H1 (cell line): Measurements from ENCODE around the gene C4orf33. TPM values are rescaled to one million over a fixed set of nuclear protein-coding genes. Genes with fewer than 3 reads are reported as not detected.

Source experiments
- CTCF ChIA-PET: fragments of 300-600 bp; sonication (Branson Sonifier 250); formaldehyde crosslinking; loops from one replicate; lab custom pipeline; 2021; ENCODE audit not compliant: partially characterized antibody; lab: Charles Lee
- POLR2A ChIA-PET: fragments of 300-600 bp; sonication (Branson Sonifier 250); formaldehyde crosslinking; loops from one replicate; lab custom pipeline; 2021; ENCODE audit warnings: inconsistent platforms; ENCODE audit not compliant: partially characterized antibody; lab: Charles Lee
- DNase-seq, 2 experiments: peaks; one replicate each; pipeline versions ENCODE4 v3.0.0 to v3.0.0-alpha.2; 2010 to 2022; ENCODE audit warnings: low spot score in 2 of 2, low read depth in 1 of 2, mixed read lengths in 1 of 2
- FAIRE-seq: peaks from 2 replicates; lab custom pipeline; 2011; peaks lifted over from hg19 to GRCh38; lab: Jason Lieb, UNC
- H2AFZ ChIP-seq: 2 replicates; pipeline ENCODE4 v1.8.1; 2012; ENCODE audit warnings: low read length, inconsistent platforms
- H2AK5ac ChIP-seq: 2 replicates; pipeline ENCODE4 v1.6.1; 2013; ENCODE audit warnings: low read depth, low read length
- H2BK120ac ChIP-seq: replicated peaks from 2 replicates; pipeline ENCODE3; 2013; ENCODE audit warnings: low read depth, low read length, inconsistent platforms
- H2BK12ac ChIP-seq: 2 replicates; pipeline ENCODE4 v1.6.1; 2013; ENCODE audit warnings: low read depth, low read length
- H2BK15ac ChIP-seq: 2 replicates; pipeline ENCODE4 v1.6.1; 2013; ENCODE audit warnings: low read length
- H2BK20ac ChIP-seq: 2 replicates; pipeline ENCODE4 v1.6.1; 2013; ENCODE audit warnings: low read length
- H2BK5ac ChIP-seq: 2 replicates; pipeline ENCODE4 v1.6.1; 2013; ENCODE audit warnings: low read depth, low read length
- H3K14ac ChIP-seq: 2 replicates; pipeline ENCODE4 v1.6.1; 2013; ENCODE audit warnings: inconsistent platforms; ENCODE audit not compliant: insufficient read length
- H3K18ac ChIP-seq: 2 replicates; pipeline ENCODE4 v1.6.1; 2013; ENCODE audit warnings: low read length; ENCODE audit errors: extremely low read depth
- H3K23ac ChIP-seq: 2 replicates; pipeline ENCODE4 v1.6.1; 2013; ENCODE audit warnings: inconsistent platforms; ENCODE audit not compliant: insufficient read length
- H3K23me2 ChIP-seq: 2 replicates; pipeline ENCODE4 v1.6.1; 2013; ENCODE audit warnings: low read depth, low read length
- H3K27ac ChIP-seq: 2 replicates; pipeline ENCODE4 v1.6.1; 2011; ENCODE audit warnings: low read depth, low read length, inconsistent platforms
- H3K27me3 ChIP-seq, 4 experiments: replicated peaks in 1 of 4; 1 replicate in 1 of 4; 2 replicates in 3 of 4; pipeline versions ENCODE4 v1.6.1 to v1.8.1; 2011 to 2013; ENCODE audit warnings: low read length in 3 of 4, mild to moderate bottlenecking in 3 of 4, inconsistent platforms in 2 of 4, mixed read lengths in 2 of 4, moderate library complexity in 1 of 4; ENCODE audit not compliant: control insufficient read depth in 3 of 4, insufficient read depth in 3 of 4; ENCODE audit errors: extremely low read depth in 1 of 4
- H3K36me3 ChIP-seq, 4 experiments: 2 replicates each; pipeline versions ENCODE4 v1.6.1 to v1.8.1; 2011 to 2013; ENCODE audit warnings: mild to moderate bottlenecking in 4 of 4, low read length in 3 of 4, moderate library complexity in 2 of 4, control low read depth in 1 of 4, inconsistent platforms in 1 of 4; ENCODE audit not compliant: insufficient read depth in 4 of 4, control insufficient read depth in 2 of 4
- H3K4ac ChIP-seq: replicated peaks from 2 replicates; pipeline ENCODE3; 2013; ENCODE audit warnings: low read length, low read depth, mixed read lengths, inconsistent platforms; ENCODE audit not compliant: insufficient read length
- H3K4me1 ChIP-seq, 4 experiments: replicated peaks in 1 of 4; 1 replicate in 1 of 4; 2 replicates in 3 of 4; pipeline versions ENCODE4 v1.6.1 to v1.8.1; 2011 to 2013; ENCODE audit warnings: low read length in 3 of 4, inconsistent platforms in 2 of 4, mixed read lengths in 1 of 4; ENCODE audit not compliant: insufficient read depth in 4 of 4, control insufficient read depth in 3 of 4
- H3K4me2 ChIP-seq, 2 experiments: 2 replicates each; pipeline versions ENCODE4 v1.6.1 to v1.8.1; 2011 to 2013; ENCODE audit warnings: low read depth in 2 of 2, low read length in 2 of 2, control low read depth in 1 of 2, inconsistent platforms in 1 of 2, mild to moderate bottlenecking in 1 of 2; ENCODE audit not compliant: insufficient read depth in 1 of 2
- H3K4me3 ChIP-seq, 4 experiments: fragments of 200-600, 300-600 bp in 1 of 4; sonication (generic), shearing (Covaris generic), sonication (Bioruptor Twin) in 1 of 4; 2 replicates each; pipeline versions ENCODE4 v1.5.1 to v1.8.1; 2011 to 2016; ENCODE audit warnings: low read length in 4 of 4, low read depth in 3 of 4, control low read depth in 2 of 4, inconsistent platforms in 2 of 4, mild to moderate bottlenecking in 2 of 4, mixed read lengths in 1 of 4, moderate library complexity in 1 of 4; ENCODE audit not compliant: insufficient read depth in 2 of 4; ENCODE audit errors: extremely low read depth in 1 of 4
- H3K56ac ChIP-seq: replicated peaks from 2 replicates; pipeline ENCODE3; 2013; ENCODE audit warnings: low read depth, mild to moderate bottlenecking, mixed read lengths, low read length, inconsistent platforms; ENCODE audit not compliant: insufficient read length
- H3K79me1 ChIP-seq: 2 replicates; pipeline ENCODE4 v1.6.1; 2013; ENCODE audit warnings: low read depth, low read length, control low read depth
- H3K79me2 ChIP-seq, 2 experiments: 2 replicates each; pipeline versions ENCODE4 v1.6.1 to v1.8.1; 2012 to 2013; ENCODE audit warnings: low read length in 2 of 2, mild to moderate bottlenecking in 2 of 2, inconsistent platforms in 1 of 2; ENCODE audit not compliant: insufficient read depth in 2 of 2, control insufficient read depth in 1 of 2
- H3K9ac ChIP-seq, 4 experiments: replicated peaks in 1 of 4; 1 replicate in 1 of 4; 2 replicates in 3 of 4; pipeline versions ENCODE4 v1.6.1 to v1.8.1; 2011 to 2013; ENCODE audit warnings: low read depth in 3 of 4, low read length in 3 of 4, control low read depth in 2 of 4, mild to moderate bottlenecking in 2 of 4, moderate library complexity in 2 of 4, inconsistent platforms in 1 of 4; ENCODE audit errors: extremely low read depth in 1 of 4
- H3K9me3 ChIP-seq, 2 experiments: 2 replicates each; pipeline versions ENCODE4 v1.6.1 to v1.8.1; 2012 to 2013; ENCODE audit warnings: mild to moderate bottlenecking in 2 of 2, moderate library complexity in 2 of 2, control low read depth in 1 of 2, inconsistent platforms in 1 of 2, low read depth in 1 of 2, low read length in 1 of 2, mixed read lengths in 1 of 2; ENCODE audit not compliant: insufficient read depth in 2 of 2
- H4K20me1 ChIP-seq, 2 experiments: replicated peaks in 1 of 2; 2 replicates each; pipeline versions ENCODE3 to v1.8.1; 2011 to 2013; ENCODE audit warnings: inconsistent platforms in 2 of 2, low read length in 2 of 2, mild to moderate bottlenecking in 1 of 2; ENCODE audit not compliant: insufficient read depth in 2 of 2, control insufficient read depth in 1 of 2
- H4K5ac ChIP-seq: 2 replicates; pipeline ENCODE4 v1.6.1; 2013; ENCODE audit warnings: low read length, low read depth, mixed read lengths, inconsistent platforms; ENCODE audit not compliant: insufficient read length
- H4K8ac ChIP-seq: 2 replicates; pipeline ENCODE4 v1.8.0; 2013; ENCODE audit warnings: mild to moderate bottlenecking, moderate library complexity, low read length, inconsistent platforms; ENCODE audit not compliant: insufficient read depth; ENCODE audit errors: extremely low read depth
- H4K91ac ChIP-seq: replicated peaks from 2 replicates; pipeline ENCODE3; 2013; ENCODE audit warnings: low read length, mixed read lengths, inconsistent platforms; ENCODE audit not compliant: insufficient read length
- CREB1 ChIP-seq: IDR thresholded peaks from 2 replicates; pipeline ENCODE4 v1.6.1; 2012; ENCODE audit warnings: inconsistent platforms
- HDAC6 ChIP-seq: IDR thresholded peaks from one replicate; pipeline ENCODE4 v1.7.1; 2012; ENCODE audit warnings: low read depth, mild to moderate bottlenecking, inconsistent platforms, low read length, moderate library complexity
- KDM1A ChIP-seq: fragments of 200-600, 300-600 bp; sonication (generic); IDR thresholded peaks from 2 replicates; pipeline ENCODE4 v1.7.1; 2016; ENCODE audit warnings: mild to moderate bottlenecking, low read length, borderline replicate concordance
- KDM4A ChIP-seq: IDR thresholded peaks from one replicate; pipeline ENCODE4 v1.7.1; 2012; ENCODE audit warnings: low read depth, mild to moderate bottlenecking, moderate library complexity, low read length, inconsistent platforms; ENCODE audit not compliant: severe bottlenecking
- POLR2A ChIP-seq, 2 experiments: IDR thresholded peaks; 1 replicate in 1 of 2; 2 replicates in 1 of 2; pipeline ENCODE4 v1.6.1; 2011; ENCODE audit warnings: low read depth in 2 of 2, low read length in 2 of 2, mild to moderate bottlenecking in 2 of 2; ENCODE audit errors: control extremely low read depth in 1 of 2
- RNF2 ChIP-seq: fragments of 200-900, 300-1000 bp; sonication (generic); IDR thresholded peaks from 2 replicates; pipeline ENCODE4 v1.7.1; 2016; ENCODE audit warnings: borderline replicate concordance, low read depth, mild to moderate bottlenecking, antibody characterized with exemption, low read length; ENCODE audit not compliant: poor library complexity, severe bottlenecking; ENCODE audit errors: missing control alignments
- YY1 ChIP-seq: IDR thresholded peaks from 2 replicates; pipeline ENCODE4 v1.6.1; 2011; ENCODE audit warnings: low read depth, mild to moderate bottlenecking, low read length
- WGBS, 2 experiments: shearing (Covaris generic) in 1 of 2; methylation state at CpG; one replicate each; pipeline versions ENCODE4 v1.1.6 to v1.1.7; 2013 to 2015; ENCODE audit warnings: low lambda C conversion rate in 2 of 2, mixed read lengths in 2 of 2, inconsistent platforms in 1 of 2, low coverage in 1 of 2, missing lambda C conversion rate in 1 of 2; ENCODE audit not compliant: insufficient replicate concordance in 2 of 2, insufficient coverage in 1 of 2, insufficient read length in 1 of 2; ENCODE audit errors: extremely low coverage in 1 of 2, missing lambda C conversion rate in 1 of 2; 5-methylcytosine and 5-hydroxymethylcytosine counted together
- polyA plus RNA-seq, 7 experiments: library from polyadenylated mRNA; depleted of rRNA in 3 of 7; stranded (reverse) in 5 of 7; unstranded in 2 of 7; fragments of >200 nt in 5 of 7; fragments of 200-250 nt in 2 of 7; gene quantifications; 1 replicate in 5 of 7; 2 replicates in 1 of 7; 4 replicates in 1 of 7; pipeline versions ENCODE4 v1.2.1 to v1.2.3, GENCODE V29; 2011 to 2013; ENCODE audit warnings: missing spikeins in 2 of 7, mixed read lengths in 2 of 7
- total RNA-seq: library from RNA; stranded (reverse); fragmentation: NEBNext Ultra II Directional; extraction: Animal tissue kit (Norgen Biotek cat#: 25700); gene quantifications from 2 replicates; pipeline ENCODE4 v1.2.1, GENCODE V29; 2021
- TF ChIP-seq, protein P1 (sequence below): IDR thresholded peaks from 2 replicates; pipeline ENCODE4 v1.6.1; 2011; ENCODE audit warnings: low read depth, mild to moderate bottlenecking, low read length; ENCODE audit not compliant: insufficient read depth

The C4orf33 gene
- total and polyA plus RNA-seq, 2 of the 8 experiments (the other 6 are each of a cell fraction or from before 2014, with no cell fraction given): 3.4 to 6.0 TPM

DNA sequence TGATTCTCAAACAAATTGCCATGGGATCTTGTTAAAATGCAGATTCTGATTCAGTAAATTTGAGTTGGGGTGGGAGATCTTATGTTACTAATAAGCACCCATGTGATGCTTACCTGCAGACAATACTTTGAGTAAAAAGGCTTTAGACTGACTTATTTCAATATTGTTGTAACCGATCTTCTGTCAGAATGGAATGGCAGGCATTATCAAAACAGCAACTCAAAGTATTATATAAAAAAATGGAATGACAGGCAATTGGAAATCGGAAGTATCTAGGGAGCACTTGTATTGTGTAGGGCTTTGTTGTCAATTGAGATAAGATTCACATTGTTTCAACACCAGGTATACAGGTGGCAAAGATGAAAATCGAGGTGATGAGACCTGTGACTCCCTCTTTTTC is 67.5 kb downstream of the C4orf33 start:
- Histone ChIP-seq H3K23me2 (no peaks in the 10 kb centered on the region), H4K91ac (no peak overlapping the region), H2AK5ac (no peak overlapping the region), H3K4me3 (no peak overlapping the region), H4K8ac (no peak overlapping the region), H2BK120ac (no peak overlapping the region), H3K4me2 (no peak overlapping the region), H2AFZ (no peak overlapping the region), H2BK5ac (no peak overlapping the region), H3K56ac (no peak overlapping the region), H4K20me1 (no peaks in the 10 kb centered on the region), H3K27ac (no peak overlapping the region), H2BK15ac (no peak overlapping the region), H3K14ac (no peak overlapping the region), H3K9me3 (no peaks in the 10 kb centered on the region), H2BK12ac (no peak overlapping the region), H3K23ac (no peak overlapping the region), H3K79me1 (no peaks in the 10 kb centered on the region), H3K79me2 (no peaks in the 10 kb centered on the region), H3K27me3 (no peaks in the 10 kb centered on the region), H3K4me1 (no peaks in the 10 kb centered on the region), H2BK20ac (no peak overlapping the region), H3K4ac (no peak overlapping the region), H4K5ac (no peak overlapping the region), H3K9ac (no peak overlapping the region), H3K36me3 (no peaks in the 10 kb centered on the region), H3K18ac (no peak overlapping the region)
- CTCF ChIA-PET: interaction anchor here (0.9 kb wide), 1 partner anchor 18 kb away, joined by 3 read pairs; no protein-coding TSS in a partner anchor
- FAIRE-seq: no peak
- DNase-seq: no peak
- WGBS, 2 experiments: 87% methylated on average over 3 of the region's 3 CpGs; no CpG with 5 or more reads in 1 of the 2 experiments
- TF ChIP-seq YY1 (no peak), KDM1A (no peak), RNF2 (no peak), CREB1 (no peak), KDM4A (no peak), HDAC6 (no peak), POLR2A (IDR thresholded peaks at IDR 0.05; ENCODE audit: control extremely low read depth in 1 of 2, low read depth in 2 of 2, low read length in 2 of 2) (no peak)
- TF ChIP-seq, protein P1, sequence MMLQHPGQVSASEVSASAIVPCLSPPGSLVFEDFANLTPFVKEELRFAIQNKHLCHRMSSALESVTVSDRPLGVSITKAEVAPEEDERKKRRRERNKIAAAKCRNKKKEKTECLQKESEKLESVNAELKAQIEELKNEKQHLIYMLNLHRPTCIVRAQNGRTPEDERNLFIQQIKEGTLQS: no peak
- POLR2A ChIA-PET: no interaction called here
